GM12878 (cell line): Measurements from ENCODE around the gene SNX10. TPM values are rescaled to one million over a fixed set of nuclear protein-coding genes. Genes with fewer than 3 reads are reported as not detected.
A peak's percentile ranks its signal among the peaks of the same experiment; 100 is the strongest.

Experiments used
- ATAC-seq: fragments of 200-7000 bp; cut with Tn5 transposase; 3 replicates; pipeline ENCODE4 v1.9.1; 2020; ENCODE audit warnings: mild to moderate bottlenecking, moderate library complexity
- BruUV-seq: library from RNA; stranded (reverse); fragments of 400-500 nt; replicated peaks from 2 replicates; lab custom pipeline; 2021; lab: Mats Ljungman, UMichigan
- CTCF ChIA-PET: fragments of 300-600 bp; sonication (Branson Sonifier 250); formaldehyde crosslinking; extraction: SDS; loops from one replicate; lab custom pipeline; 2021; ENCODE audit warnings: inconsistent platforms; lab: Yijun Ruan, JAX
- POLR2A ChIA-PET: fragments of 350-600 bp; formaldehyde crosslinking; extraction: SDS; loops from one replicate; lab custom pipeline; 2021; ENCODE audit warnings: inconsistent platforms; lab: Charles Lee
- RAD21 ChIA-PET: fragments of 300-600 bp; sonication (Branson Sonifier 250); formaldehyde crosslinking; loops from one replicate; lab custom pipeline; 2023; ENCODE audit warnings: antibody characterized with exemption; ENCODE audit not compliant: unreplicated experiment; lab: Charles Lee
- SMC1A ChIA-PET: fragments of 300-600 bp; sonication (Branson Sonifier 250); formaldehyde crosslinking; loops from one replicate; lab custom pipeline; 2023; ENCODE audit not compliant: unreplicated experiment, uncharacterized antibody; lab: Charles Lee
- DNase-seq: peaks from one replicate; pipeline ENCODE4 v3.0.0-alpha.2; 2011; ENCODE audit warnings: low read depth, low spot score
- FAIRE-seq: peaks from 3 replicates; lab custom pipeline; 2011; peaks lifted over from hg19 to GRCh38; lab: Jason Lieb, UNC
- H2AFZ ChIP-seq: 2 replicates; pipeline ENCODE4 v1.6.0; 2011; ENCODE audit warnings: low read depth, low read length, control low read depth; ENCODE audit not compliant: control insufficient read depth
- H3K27ac ChIP-seq: 2 replicates; pipeline ENCODE4 v1.5.1; 2011; ENCODE audit warnings: control low read depth; ENCODE audit not compliant: control insufficient read depth, insufficient read depth
- H3K27me3 ChIP-seq, 2 experiments: replicated peaks in 1 of 2; 2 replicates each; pipeline versions ENCODE4 v1.6.0 to v1.6.1; 2011; ENCODE audit warnings: low read length in 1 of 2; ENCODE audit not compliant: control insufficient read depth in 2 of 2, insufficient read depth in 2 of 2
- H3K36me3 ChIP-seq, 2 experiments: 2 replicates each; pipeline ENCODE4 v1.5.1; 2011; ENCODE audit warnings: low read length in 1 of 2; ENCODE audit not compliant: control insufficient read depth in 2 of 2, insufficient read depth in 2 of 2
- H3K4me1 ChIP-seq: 2 replicates; pipeline ENCODE4 v1.6.1; 2011; ENCODE audit warnings: mild to moderate bottlenecking, low read length, moderate library complexity, mixed read lengths; ENCODE audit not compliant: control insufficient read depth, insufficient read depth
- H3K4me2 ChIP-seq: 2 replicates; pipeline ENCODE4 v1.6.0; 2011; ENCODE audit warnings: control low read depth; ENCODE audit not compliant: control insufficient read depth, insufficient read depth
- H3K4me3 ChIP-seq: fragments of 200-600 bp; sonication (generic); 2 replicates; pipeline ENCODE4 v1.5.1; 2016
- H3K79me2 ChIP-seq: 2 replicates; pipeline ENCODE4 v1.6.0; 2011; ENCODE audit warnings: low read length; ENCODE audit not compliant: control insufficient read depth, insufficient read depth
- H3K9ac ChIP-seq: 2 replicates; pipeline ENCODE4 v1.8.0; 2011; ENCODE audit warnings: low read length, control low read depth, mixed read lengths; ENCODE audit not compliant: control insufficient read depth, insufficient read depth
- H3K9me3 ChIP-seq: replicated peaks from 3 replicates; pipeline ENCODE4 v1.5.1; 2011; ENCODE audit warnings: mild to moderate bottlenecking, low read length; ENCODE audit not compliant: control insufficient read depth, insufficient read depth
- H4K20me1 ChIP-seq: 2 replicates; pipeline ENCODE4 v1.6.0; 2011; ENCODE audit not compliant: control insufficient read depth, insufficient read depth
- EP300 ChIP-seq, 2 experiments: fragments of 150-350 bp in 1 of 2; IDR thresholded peaks; 2 replicates each; pipeline ENCODE4 v1.6.1; 2011 to 2012; ENCODE audit warnings: low read depth in 2 of 2, low read length in 2 of 2, borderline replicate concordance in 1 of 2, improper control_type of control experiment in 1 of 2, inconsistent platforms in 1 of 2; ENCODE audit not compliant: control insufficient read depth in 1 of 2
- HDAC6 ChIP-seq: fragments of 200-600 bp; sonication (generic); IDR thresholded peaks from one replicate; pipeline ENCODE4 v1.8.0; 2017; ENCODE audit warnings: antibody characterized with exemption; ENCODE audit not compliant: unreplicated experiment
- PAX5 ChIP-seq: IDR thresholded peaks from 2 replicates; pipeline ENCODE4 v1.6.1; 2011; ENCODE audit warnings: low read depth, low read length, borderline replicate concordance
- RELB ChIP-seq: fragments of 450-650 bp; IDR thresholded peaks from 2 replicates; pipeline ENCODE4 v1.6.1; 2017; ENCODE audit warnings: low read depth, mild to moderate bottlenecking, moderate library complexity
- SUZ12 ChIP-seq: fragments of 200-600 bp; sonication (generic); IDR thresholded peaks from one replicate; pipeline ENCODE4 v1.6.1; 2018; ENCODE audit warnings: antibody characterized with exemption, mild to moderate bottlenecking; ENCODE audit not compliant: unreplicated experiment
- ZBTB40 ChIP-seq: fragments of 450-650 bp; IDR thresholded peaks from 2 replicates; pipeline ENCODE4 v1.6.1; 2016; ENCODE audit warnings: mild to moderate bottlenecking, moderate library complexity, borderline replicate concordance
- ZNF24 ChIP-seq: fragments of 450-650 bp; IDR thresholded peaks from 2 replicates; pipeline ENCODE4 v1.6.1; 2017; ENCODE audit warnings: antibody characterized with exemption, mild to moderate bottlenecking
- ZNF622 ChIP-seq: fragments of 450-650 bp; IDR thresholded peaks from 2 replicates; pipeline ENCODE4 v1.6.1; 2017; ENCODE audit warnings: mild to moderate bottlenecking, inconsistent platforms
- WGBS: methylation state at CpG from one replicate; pipeline ENCODE4 v1.1.6; 2016; ENCODE audit warnings: low lambda C conversion rate; ENCODE audit not compliant: insufficient replicate concordance, insufficient coverage; ENCODE audit errors: missing lambda C conversion rate; 5-methylcytosine and 5-hydroxymethylcytosine counted together
- in situ Hi-C: fragments of 300-500 bp; cut with MboI; formaldehyde crosslinking; loops from 9 replicates; pipeline ENCODE4 v1.14.3; 2018; ENCODE audit warnings: mixed read lengths
- intact Hi-C: fragments of 100-400 bp; cut with micrococcal nuclease; formaldehyde crosslinking; loops from one replicate; pipeline ENCODE4 v1.14.2; 2022; ENCODE audit not compliant: unreplicated experiment
- polyA plus RNA-seq, 11 experiments: library from polyadenylated mRNA; depleted of rRNA in 4 of 11; unstranded in 6 of 11; stranded (reverse) in 5 of 11; fragments of >200 nt; fragmentation: Nextera tagmentation in 4 of 11; fragmentation: Illumina TruSeq in 1 of 11; extraction: Ambion mirVana in 4 of 11; extraction: Trizol in 1 of 11; gene quantifications; 1 replicate in 1 of 11; 2 replicates in 10 of 11; pipeline versions ENCODE4 v1.2.1 to v1.2.3, GENCODE V29; 2011 to 2016; ENCODE audit warnings: inconsistent platforms in 2 of 11, missing spikeins in 2 of 11, low read depth in 1 of 11
- total RNA-seq, 4 experiments: library from RNA; depleted of rRNA in 3 of 4; stranded (reverse); fragments of >200 nt in 3 of 4; fragmentation: Illumina TruSeq in 1 of 4; extraction: Trizol in 1 of 4; gene quantifications; 2 replicates each; pipeline versions ENCODE4 v1.2.1 to v1.2.3, GENCODE V29; 2013 to 2021

SNX10 gene
- total and polyA plus RNA-seq, 10 of the 15 experiments (the other 5 are each of a cell fraction or from before 2014, with no cell fraction given), result 22.0 to 56.2 (median 30.1) TPM

DNA sequence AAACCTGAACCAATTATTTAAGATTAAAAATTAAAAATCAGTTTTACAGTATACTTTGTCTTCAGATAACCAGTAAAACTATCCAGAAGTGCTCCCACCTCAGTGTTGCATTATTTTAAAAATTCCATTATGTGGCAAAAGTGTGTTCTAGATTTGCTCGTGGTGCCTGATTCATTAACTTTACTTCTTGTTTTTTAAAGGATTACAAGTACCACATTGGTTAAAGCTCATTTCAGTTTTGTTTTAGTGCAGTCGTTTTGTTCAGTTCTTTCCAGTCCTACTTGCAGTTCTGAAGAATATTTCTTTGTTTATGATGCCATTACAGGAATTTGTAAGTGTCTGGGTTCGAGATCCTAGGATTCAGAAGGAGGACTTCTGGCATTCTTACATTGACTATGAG, 69.0 kb downstream of the SNX10 start (continued):
- TF ChIP-seq ZBTB40, result no peak
- TF ChIP-seq ZNF622, result no peak
- TF ChIP-seq RELB, result no peak
- TF ChIP-seq HDAC6, result no peak
- TF ChIP-seq SUZ12, result no peak
- TF ChIP-seq PAX5, result no peak

GRCh38 chr7:26361637-26362036, 70.0 kb downstream of the SNX10 start:
- ChIA-PET POLR2A (interaction anchor here (0.8 to 1.0 kb wide), 2 partner anchors 67 to 71 kb away, joined by 3 to 4 read pairs; no protein-coding TSS in a partner anchor), CTCF (interaction anchor here (1.0 to 6.4 kb wide), 9 partner anchors 11 to 467 kb away, joined by 3 to 138 read pairs (median 5); partner anchors contain the start of gene SNX10), SMC1A (interaction anchor here (0.7 to 7.7 kb wide), 14 partner anchors 9 to 677 kb away, joined by 3 to 124 read pairs (median 3); no protein-coding TSS in a partner anchor), RAD21 (interaction anchor here (1.1 to 8.7 kb wide), 6 partner anchors 13 to 468 kb away, joined by 3 to 68 read pairs (median 6); partner anchors contain the start of genes NFE2L3 and SNX10)
- H3K4me3 ChIP-seq, result no peak overlapping the region
- H3K27ac ChIP-seq, result no peak overlapping the region
- no peaks in the 10 kb centered on the region for H4K20me1 ChIP-seq
- intact Hi-C loops (no loop called here), in situ Hi-C loops (loop anchor here (10.0 kb wide), 1 partner anchor 167 kb away; no protein-coding TSS in a partner anchor)
- no peaks in the 10 kb centered on the region for H3K79me2 ChIP-seq
- no peak for ATAC-seq
- no peak overlapping the region for H2AFZ ChIP-seq
- no peak for FAIRE-seq
- BruUV-seq, result no TSS peak
- H3K27me3 ChIP-seq, result no peaks in the 10 kb centered on the region
- H3K4me1 ChIP-seq, result peaks cover 14% of the 10 kb centered on the region
- no peaks in the 10 kb centered on the region for H3K9me3 ChIP-seq
- no peak overlapping the region for H3K4me2 ChIP-seq
- DNase-seq, result no peak
- 99% methylated on average over 3 of the region's 3 CpGs for WGBS
- no peak overlapping the region for H3K9ac ChIP-seq
- peaks cover 4 to 13% of the 10 kb centered on the region in 2 experiments for H3K36me3 ChIP-seq
- TF ChIP-seq ZNF24 (no peak), RELB (no peak), ZBTB40 (peak; percentile 73; the same call in 1 of the 2 replicates), EP300 (IDR thresholded peaks at IDR 0.05; ENCODE audit: borderline replicate concordance in 1 of 2, control insufficient read depth in 1 of 2, low read depth in 2 of 2, low read length in 2 of 2) (no peak)
